HG02870 (cell line): ENCODE measurements around the gene PSMD13.

Experiments used
- ATAC-seq: cut with Tn5 transposase; IDR thresholded peaks from one replicate; pipeline ENCODE4 v1.9.1; 2021; ENCODE audit warnings: mild to moderate bottlenecking, moderate library complexity; ENCODE audit not compliant: unreplicated experiment

The PSMD13 gene

GRCh38 chr11:270451-271318 lies 33.9 kb downstream of the PSMD13 start:
- ATAC-seq: no peak

GRCh38 chr11:271319-271715 lies 34.5 kb downstream of the PSMD13 start:
- no peak for ATAC-seq

DNA sequence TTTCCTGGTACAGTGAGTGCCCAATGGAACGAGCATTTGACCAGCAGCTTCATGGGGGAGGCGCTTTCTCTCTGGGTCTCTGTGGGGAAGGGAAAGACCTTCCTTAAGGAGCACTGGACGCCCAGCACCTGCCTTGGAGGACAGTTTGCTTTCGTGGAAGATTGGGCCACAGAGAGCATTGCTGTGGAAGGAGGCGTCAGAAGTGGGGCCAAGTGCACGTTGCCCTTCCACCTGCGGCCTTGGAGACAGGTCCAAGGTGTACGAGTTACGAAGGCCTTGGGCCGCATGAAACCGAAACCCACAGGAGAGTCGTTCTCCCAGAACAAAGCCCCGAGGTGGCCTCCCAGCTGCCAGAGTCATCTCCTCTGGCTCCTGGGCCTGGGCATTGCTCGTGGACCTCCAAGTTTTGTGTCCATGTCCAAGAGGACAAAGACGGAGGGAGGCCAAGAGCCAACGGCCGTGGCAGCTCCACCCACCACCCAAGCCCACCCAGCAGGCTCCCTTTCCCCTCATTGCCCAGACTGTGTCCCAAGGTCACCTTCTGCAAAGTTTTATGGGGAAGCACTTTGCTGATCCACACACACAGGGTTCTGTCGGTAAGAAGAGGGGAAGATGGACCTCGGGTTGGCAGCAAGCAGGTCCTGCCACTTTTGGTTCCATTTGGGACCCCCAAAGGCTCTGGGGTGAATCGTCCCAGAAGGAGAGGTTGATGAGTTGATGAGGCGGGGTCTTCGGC lies 35.6 kb downstream of the PSMD13 start:
- no peak for ATAC-seq

DNA sequence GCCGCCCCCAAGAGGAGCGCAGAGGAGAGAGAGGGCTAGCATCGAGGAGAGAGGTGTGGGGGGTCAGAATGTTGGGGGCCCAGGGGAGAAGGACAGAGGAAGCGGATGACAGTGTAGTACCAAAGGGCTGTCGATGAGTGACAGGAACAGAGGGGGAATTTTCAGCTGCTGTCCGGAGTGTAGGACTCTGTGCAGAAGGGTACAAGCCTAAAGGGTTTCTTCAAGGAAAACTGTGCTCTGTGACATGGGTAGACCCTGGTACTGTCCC lies 36.1 kb downstream of the PSMD13 start:
- no peak for ATAC-seq

DNA sequence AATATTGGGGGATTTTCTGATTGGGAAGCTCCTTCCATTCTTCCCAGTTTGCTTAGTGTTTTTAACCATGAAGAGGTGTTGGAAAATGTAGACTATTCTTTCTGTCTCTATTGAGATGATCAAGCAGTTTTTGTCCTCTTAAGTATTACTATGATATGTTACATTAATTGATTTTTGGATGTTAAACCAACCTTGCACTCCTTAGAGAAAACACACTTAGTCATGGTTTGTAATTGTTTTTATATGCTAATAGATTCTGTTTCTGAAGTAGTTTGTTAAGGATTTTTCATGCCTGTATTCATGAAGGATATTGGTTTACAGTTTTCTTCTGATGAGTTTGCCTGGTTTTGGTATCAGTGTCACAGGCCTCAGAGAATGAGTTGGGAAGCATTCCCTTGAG lies 39.4 kb downstream of the PSMD13 start:
- no peak for ATAC-seq

DNA sequence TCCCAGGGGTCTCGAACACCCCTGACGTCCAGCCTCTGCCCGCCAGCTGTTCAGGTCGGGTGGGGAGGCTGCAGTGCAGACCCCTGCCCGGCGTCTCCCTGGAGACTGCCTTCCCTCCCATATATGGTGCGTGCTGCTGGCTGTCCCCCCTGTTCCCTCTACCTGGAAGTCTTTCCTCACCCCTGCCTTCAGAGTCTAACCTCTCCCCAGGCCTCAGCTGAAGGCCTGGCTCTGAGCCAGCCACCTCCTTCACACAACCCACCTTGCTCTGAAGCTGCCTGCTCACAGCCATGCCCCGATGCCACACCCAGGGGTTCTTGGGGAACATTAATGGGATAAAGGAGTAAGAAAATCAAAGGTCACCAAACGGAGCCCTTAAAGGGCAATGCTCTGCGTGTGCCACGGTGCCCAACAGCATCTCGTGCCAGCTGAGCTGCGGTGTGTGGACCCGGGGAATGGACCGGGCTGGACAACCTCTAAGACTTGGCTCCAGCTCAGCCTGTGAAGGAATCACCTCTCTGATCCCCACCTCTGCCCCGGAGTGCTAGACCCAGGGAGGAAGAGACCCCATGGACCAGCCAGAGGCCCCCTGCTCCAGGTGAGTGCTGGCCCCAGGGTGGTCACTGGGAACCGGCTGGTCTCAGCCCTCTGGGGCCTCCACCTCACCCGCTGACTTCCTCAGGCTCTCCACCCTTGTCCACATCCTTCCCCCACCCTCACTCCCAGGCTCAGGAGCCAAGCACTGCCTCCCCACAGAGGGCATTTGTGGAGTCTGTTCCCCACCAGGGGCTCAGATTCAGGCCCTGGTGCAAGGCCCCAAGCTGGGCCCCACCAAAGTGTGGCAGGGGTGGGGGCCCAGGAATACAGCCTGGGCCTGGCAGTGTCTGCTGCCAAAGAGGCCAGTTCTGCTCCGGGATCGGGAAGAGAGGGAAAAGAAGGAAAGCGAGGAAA lies 41.5 kb downstream of the PSMD13 start, which contains the start of gene NLRP6:
TSS of gene NLRP6 (plus strand) at position 407 of the 951 bp plus-strand sequence. CDS start at position 570, 163 bp downstream.
- no peak for ATAC-seq

DNA sequence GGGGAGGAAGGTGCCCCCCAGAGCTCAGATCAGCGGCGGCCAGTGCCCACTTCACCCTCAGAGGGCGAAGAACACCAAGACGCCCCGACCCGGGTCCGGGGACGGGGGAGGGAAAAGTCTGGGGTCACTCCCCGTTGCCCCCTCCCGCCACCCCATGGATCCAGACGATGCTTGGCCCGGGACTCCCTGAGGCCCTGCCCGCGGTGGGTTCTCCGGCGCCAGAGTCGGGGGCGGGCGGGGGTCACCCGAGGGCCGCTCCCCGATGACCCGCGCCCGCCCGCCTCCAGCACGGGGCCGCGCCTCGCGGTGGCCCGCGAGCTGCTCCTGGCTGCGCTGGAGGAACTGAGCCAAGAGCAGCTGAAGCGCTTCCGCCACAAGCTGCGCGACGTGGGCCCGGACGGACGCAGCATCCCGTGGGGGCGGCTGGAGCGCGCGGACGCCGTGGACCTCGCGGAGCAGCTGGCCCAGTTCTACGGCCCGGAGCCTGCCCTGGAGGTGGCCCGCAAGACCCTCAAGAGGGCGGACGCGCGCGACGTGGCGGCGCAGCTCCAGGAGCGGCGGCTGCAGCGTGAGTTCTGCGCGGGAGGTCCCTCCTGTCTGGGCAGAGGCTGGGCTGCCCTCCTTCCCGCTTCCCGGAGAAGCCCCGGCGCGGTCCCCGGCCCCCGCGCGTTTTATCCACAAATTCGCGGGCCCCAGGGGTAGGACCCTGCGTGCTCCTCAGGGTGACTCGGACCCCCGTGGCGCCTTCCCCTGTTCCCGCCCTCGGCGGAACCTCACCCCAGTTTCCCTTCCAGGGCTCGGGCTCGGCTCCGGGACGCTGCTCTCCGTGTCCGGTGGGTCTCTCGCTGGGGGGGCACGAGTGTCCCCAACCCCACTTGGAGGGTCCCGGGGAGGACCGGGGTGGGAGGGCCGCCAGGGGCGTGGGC lies 42.5 kb downstream of the PSMD13 start:
- no peak for ATAC-seq

GRCh38 chr11:279966-280705 lies 43.4 kb downstream of the PSMD13 start:
- no peak for ATAC-seq

GRCh38 chr11:280706-281485 lies 44.1 kb downstream of the PSMD13 start:
- ATAC-seq: no peak

DNA sequence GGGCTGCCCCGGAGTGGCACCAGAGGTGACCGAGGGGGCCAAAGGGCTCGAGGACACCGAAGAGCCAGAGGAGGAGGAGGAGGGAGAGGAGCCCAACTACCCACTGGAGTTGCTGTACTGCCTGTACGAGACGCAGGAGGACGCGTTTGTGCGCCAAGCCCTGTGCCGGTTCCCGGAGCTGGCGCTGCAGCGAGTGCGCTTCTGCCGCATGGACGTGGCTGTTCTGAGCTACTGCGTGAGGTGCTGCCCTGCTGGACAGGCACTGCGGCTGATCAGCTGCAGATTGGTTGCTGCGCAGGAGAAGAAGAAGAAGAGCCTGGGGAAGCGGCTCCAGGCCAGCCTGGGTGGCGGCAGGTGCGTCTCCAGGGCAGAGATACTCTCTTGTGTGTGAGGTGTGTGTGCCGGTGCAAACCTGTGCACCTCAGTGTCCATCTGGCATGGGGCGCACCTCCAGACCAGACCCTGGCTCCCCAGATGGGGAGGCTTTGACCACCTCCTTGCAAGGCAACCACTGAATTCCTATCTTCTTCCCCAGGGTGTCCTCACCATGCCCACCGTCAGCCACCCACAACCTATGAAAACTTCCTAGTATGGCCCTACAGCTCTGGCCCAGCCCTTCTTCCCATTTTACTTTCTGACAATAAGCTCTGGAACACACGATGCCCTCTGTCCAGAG lies 44.8 kb downstream of the PSMD13 start:
- ATAC-seq: no peak

DNA sequence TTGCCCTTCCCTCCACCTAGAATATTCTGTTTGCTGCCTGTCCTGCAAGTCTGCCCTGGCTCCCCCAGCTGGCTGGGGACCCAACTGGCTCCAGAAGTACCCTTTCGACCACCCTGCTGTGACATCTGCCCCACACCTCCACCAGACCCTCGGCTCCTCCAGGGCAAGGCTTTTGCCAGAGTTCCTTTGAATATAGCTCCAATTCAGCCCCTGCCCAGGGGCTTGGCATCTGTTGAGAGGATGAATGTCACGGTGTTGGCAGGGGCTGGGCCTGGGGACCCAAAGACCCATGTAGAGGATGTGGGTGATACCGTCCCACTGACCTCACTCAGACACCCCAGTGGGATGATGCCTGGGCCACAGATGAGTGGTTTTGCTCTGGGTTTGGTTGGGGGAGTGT lies 45.4 kb downstream of the PSMD13 start:
- no peak for ATAC-seq

GRCh38 chr11:282630-283360 lies 46.0 kb downstream of the PSMD13 start:
- ATAC-seq: no peak

GRCh38 chr11:283405-284104 lies 46.8 kb downstream of the PSMD13 start:
- no peak for ATAC-seq

GRCh38 chr11:284105-285020 lies 47.6 kb downstream of the PSMD13 start:
- no peak for ATAC-seq

DNA sequence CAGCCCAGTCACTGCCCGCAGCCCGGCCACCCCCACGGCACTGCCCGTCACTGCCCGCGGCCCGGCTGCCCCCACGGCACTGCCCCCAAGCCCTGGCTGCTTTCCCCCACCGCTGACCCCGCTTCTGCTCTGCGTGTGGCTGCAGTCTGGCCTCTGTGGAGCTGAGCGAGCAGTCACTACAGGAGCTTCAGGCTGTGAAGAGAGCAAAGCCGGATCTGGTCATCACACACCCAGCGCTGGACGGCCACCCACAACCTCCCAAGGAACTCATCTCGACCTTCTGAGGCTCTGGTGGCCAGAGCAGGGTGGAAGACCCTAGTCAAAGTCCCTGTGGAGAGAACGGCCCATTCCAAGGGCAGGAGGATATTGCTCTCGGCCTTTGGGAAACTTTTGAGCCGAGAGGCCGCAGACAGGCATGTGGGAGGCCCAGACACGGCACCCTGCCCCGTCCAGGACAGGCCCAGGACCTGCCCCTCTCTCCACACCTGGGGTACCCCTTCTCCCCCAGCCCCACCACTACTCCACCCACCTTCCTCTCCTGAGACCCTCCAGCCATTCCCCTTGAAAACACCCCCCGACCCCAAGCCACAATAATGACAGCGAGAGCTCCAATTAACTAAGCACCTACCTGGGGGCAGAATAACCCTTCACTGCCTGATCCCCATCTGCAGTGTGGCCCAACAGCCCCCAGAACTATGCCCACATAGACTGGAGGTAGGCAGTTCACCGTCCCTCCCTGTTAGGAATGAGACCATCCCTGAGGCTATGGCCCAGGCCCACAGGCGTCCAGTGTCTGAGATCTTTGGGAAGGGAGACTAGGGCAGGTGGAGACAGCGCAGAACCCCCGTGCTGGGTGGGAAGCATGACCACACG lies 48.5 kb downstream of the PSMD13 start:
- no peak for ATAC-seq
